Activated naive CD8-positive, alpha-beta T cell (primary cell): Measurements from ENCODE around the gene CCDC150.

Source experiments
- H3K27ac Mint-ChIP-seq: one replicate; pipeline ENCODE4 v1.8.0; 2021; ENCODE audit warnings: mixed read lengths
- H3K27me3 Mint-ChIP-seq: one replicate; pipeline ENCODE4 v1.8.0; 2021; ENCODE audit warnings: mixed read lengths
- H3K36me3 Mint-ChIP-seq: one replicate; pipeline ENCODE4 v1.8.0; 2021; ENCODE audit warnings: mixed read lengths
- H3K4me1 Mint-ChIP-seq: one replicate; pipeline ENCODE4 v1.8.0; 2021; ENCODE audit warnings: low read depth, mixed read lengths
- H3K4me3 Mint-ChIP-seq: one replicate; pipeline ENCODE4 v1.8.0; 2021; ENCODE audit warnings: mild to moderate bottlenecking, mixed read lengths
- H3K9me3 Mint-ChIP-seq: one replicate; pipeline ENCODE4 v1.8.0; 2021; ENCODE audit warnings: low read depth, mixed read lengths

CCDC150 gene

DNA sequence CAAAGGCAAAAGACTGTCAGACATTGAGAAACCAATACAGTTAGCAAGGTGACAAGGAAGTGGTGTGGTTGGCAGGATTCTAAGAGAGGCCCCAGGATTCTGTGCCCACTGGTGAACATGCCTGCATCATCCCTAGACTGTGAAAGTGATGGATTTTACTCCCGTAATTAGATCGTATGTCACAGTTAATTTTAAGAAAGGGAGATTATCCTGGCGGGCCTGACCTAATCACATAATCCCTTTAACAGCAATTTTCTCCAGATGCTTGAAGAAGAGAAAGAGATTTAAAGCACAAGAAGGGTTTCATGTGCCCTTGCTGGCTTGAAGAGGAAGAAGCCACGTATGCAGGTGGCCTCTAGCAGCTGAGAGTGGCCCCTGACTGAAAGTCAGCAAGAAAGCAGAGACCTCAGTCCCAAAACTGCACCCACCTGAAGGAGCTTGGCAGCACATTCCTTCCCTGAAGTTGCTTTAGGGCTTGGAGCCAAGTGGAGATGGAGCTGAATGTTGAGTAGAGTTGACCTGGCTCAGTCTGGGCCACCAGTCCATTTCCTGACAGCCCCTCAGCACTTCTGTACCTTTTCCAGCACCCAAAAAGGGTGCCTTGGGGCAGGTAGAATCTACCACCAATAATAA lies 110.9 kb downstream of the CCDC150 start:
- Mint-ChIP-seq H3K27me3 (no peaks in the 10 kb centered on the region), H3K9me3 (no peaks in the 10 kb centered on the region), H3K27ac (no peak overlapping the region), H3K4me1 (peaks cover 7% of the 10 kb centered on the region), H3K36me3 (no peaks in the 10 kb centered on the region), H3K4me3 (no peak overlapping the region)

DNA sequence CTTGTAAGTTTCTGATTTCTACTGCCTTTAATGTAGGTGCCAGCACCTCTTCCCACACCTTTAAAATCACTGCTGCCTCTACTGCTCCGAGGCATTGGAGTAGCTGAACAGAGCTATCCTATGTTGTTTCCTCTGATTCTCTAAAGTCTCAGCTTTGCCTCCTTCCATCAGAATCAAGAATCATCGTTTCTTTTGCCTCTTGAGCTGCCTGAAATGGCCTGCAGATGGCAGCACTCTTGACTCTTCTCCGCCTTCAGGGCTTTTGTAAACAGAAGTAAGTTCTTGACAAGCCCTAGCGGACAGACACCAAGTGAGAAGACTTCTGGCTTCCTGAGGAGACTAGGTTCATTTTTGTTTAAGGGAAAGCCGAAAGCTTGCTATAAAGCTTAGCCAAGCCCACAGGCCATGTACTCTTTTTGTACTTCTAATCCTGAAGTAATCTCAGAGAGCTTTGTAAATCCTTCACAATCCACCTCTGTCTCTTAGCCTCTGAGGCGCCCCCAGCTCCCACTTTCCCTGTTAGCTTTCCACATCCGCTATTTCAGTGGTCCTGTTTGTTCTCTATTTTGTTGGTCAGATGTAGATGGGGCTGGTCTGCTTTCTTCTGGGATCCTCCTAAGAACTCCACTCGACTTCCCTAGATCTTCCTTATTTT lies 111.6 kb downstream of the CCDC150 start:
- peaks cover 7% of the 10 kb centered on the region for H3K4me1 Mint-ChIP-seq
- no peak overlapping the region for H3K4me3 Mint-ChIP-seq
- H3K27ac Mint-ChIP-seq = no peak overlapping the region
- peaks cover 7% of the 10 kb centered on the region for H3K9me3 Mint-ChIP-seq
- H3K27me3 Mint-ChIP-seq = no peaks in the 10 kb centered on the region
- peaks cover 5% of the 10 kb centered on the region for H3K36me3 Mint-ChIP-seq

- Mint-ChIP-seq H3K36me3 (peaks cover 30% of the 10 kb centered on the region), H3K27ac (no peak overlapping the region), H3K4me1 (no peaks in the 10 kb centered on the region), H3K4me3 (no peak overlapping the region), H3K27me3 (no peaks in the 10 kb centered on the region), H3K9me3 (peaks cover 17% of the 10 kb centered on the region)
These were observed 119.2 kb downstream of the CCDC150 start for GRCh38 chr2:196758474-196759377.

DNA sequence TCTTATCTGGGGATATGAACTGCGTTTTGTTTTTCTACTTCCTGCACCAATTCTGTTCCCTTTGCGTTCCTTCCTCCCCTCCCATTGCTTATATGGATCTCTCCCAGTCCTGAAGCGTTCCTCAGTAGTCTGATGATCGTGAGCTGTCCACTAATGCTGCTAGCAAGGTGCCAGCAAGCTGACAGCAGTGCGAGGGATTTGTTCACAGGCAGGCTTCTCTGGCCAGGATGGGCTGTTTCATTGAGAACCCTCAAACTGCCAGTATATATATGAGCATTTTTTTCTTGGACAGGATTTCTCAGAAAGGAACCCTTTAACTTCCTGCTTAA lies 119.8 kb downstream of the CCDC150 start:
- Mint-ChIP-seq H3K27me3 (no peaks in the 10 kb centered on the region), H3K4me1 (no peaks in the 10 kb centered on the region), H3K4me3 (no peak overlapping the region), H3K36me3 (peaks cover 36% of the 10 kb centered on the region), H3K9me3 (peaks cover 17% of the 10 kb centered on the region), H3K27ac (no peak overlapping the region)

DNA sequence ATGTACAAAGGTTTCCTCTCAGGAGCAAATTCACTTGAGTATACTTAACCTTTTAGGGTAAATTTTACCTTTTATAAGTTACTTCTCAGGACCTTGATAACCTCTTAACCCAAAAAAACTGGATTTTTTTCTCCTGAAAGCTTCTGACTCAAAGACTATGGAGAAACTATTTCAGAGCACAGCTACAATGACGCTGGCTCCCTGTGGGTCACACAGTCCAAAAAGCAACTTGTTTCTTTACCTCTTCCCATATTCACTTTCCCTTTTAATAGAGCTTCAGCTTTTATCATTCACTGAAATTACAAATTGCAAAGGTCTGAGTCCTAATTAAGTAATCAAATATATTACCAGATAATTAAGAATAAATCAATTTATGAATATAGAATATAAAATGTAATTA lies 127.6 kb downstream of the CCDC150 start:
- Mint-ChIP-seq H3K4me1 (no peaks in the 10 kb centered on the region), H3K4me3 (no peak overlapping the region), H3K36me3 (peaks cover 30% of the 10 kb centered on the region), H3K9me3 (no peaks in the 10 kb centered on the region), H3K27me3 (no peaks in the 10 kb centered on the region), H3K27ac (no peak overlapping the region)
